Measurements from ENCODE around the gene RGS10.

GRCh38 chr10:119473771-119474170 lies 68.7 kb downstream of the RGS10 start:
- TF ChIP-seq CTCF (IDR thresholded peaks at IDR 0.05; ENCODE audit: borderline replicate concordance, extremely low read depth, low read length, poor library complexity, severe bottlenecking), result no peak
- TF ChIP-seq EZH2 (IDR thresholded peaks at IDR 0.05; ENCODE audit: borderline replicate concordance, low read depth, low read length, severe bottlenecking), result no peak

All from DND-41 (cell line).